Keratinocyte (primary cell): ENCODE data around the gene NPM3. TPM values are rescaled to one million over a fixed set of nuclear protein-coding genes. Genes with fewer than 3 reads are reported as not detected.

Experiments
- DNase-seq: peaks from one replicate; pipeline ENCODE4 v3.0.0-alpha.2; 2011; ENCODE audit warnings: low read depth, missing footprints, low spot score
- FAIRE-seq: peaks from 2 replicates; lab custom pipeline; 2011; peaks lifted over from hg19 to GRCh38; lab: Jason Lieb, UNC
- H2AFZ ChIP-seq: 2 replicates; pipeline ENCODE4 v1.6.0; 2012; ENCODE audit warnings: low read length, control low read depth, inconsistent platforms; ENCODE audit not compliant: control insufficient read depth
- H3K27ac ChIP-seq: 2 replicates; pipeline ENCODE4 v1.5.1; 2011; ENCODE audit warnings: low read length; ENCODE audit not compliant: control insufficient read depth, insufficient read depth
- H3K27me3 ChIP-seq: 3 replicates; pipeline ENCODE4 v1.6.0; 2011; ENCODE audit warnings: low read length; ENCODE audit not compliant: control insufficient read depth, insufficient read depth; ENCODE audit errors: extremely low read depth
- H3K36me3 ChIP-seq, 2 experiments: 2 replicates in 1 of 2; 3 replicates in 1 of 2; pipeline ENCODE4 v1.5.1; 2011; ENCODE audit warnings: low read length in 2 of 2, mild to moderate bottlenecking in 1 of 2; ENCODE audit not compliant: control insufficient read depth in 2 of 2, insufficient read depth in 2 of 2; ENCODE audit errors: extremely low read depth in 1 of 2
- H3K4me1 ChIP-seq: 3 replicates; pipeline ENCODE4 v1.5.1; 2011; ENCODE audit warnings: low read length; ENCODE audit not compliant: control insufficient read depth, insufficient read depth; ENCODE audit errors: extremely low read depth
- H3K4me2 ChIP-seq: 3 replicates; pipeline ENCODE4 v1.6.0; 2011; ENCODE audit warnings: low read depth, low read length; ENCODE audit not compliant: control insufficient read depth, insufficient read depth; ENCODE audit errors: extremely low read depth
- H3K4me3 ChIP-seq, 3 experiments: fragments of 200-600 bp in 1 of 3; sonication (generic) in 1 of 3; 2 replicates in 2 of 3; 3 replicates in 1 of 3; pipeline ENCODE4 v1.5.1; 2011 to 2016; ENCODE audit warnings: low read length in 3 of 3, mild to moderate bottlenecking in 3 of 3, control low read depth in 2 of 3, inconsistent platforms in 1 of 3, low read depth in 1 of 3, mixed read lengths in 1 of 3, mixed run types in 1 of 3, moderate library complexity in 1 of 3; ENCODE audit not compliant: control insufficient read depth in 2 of 3, insufficient read depth in 2 of 3; ENCODE audit errors: extremely low read depth in 1 of 3
- H3K79me2 ChIP-seq: 2 replicates; pipeline ENCODE4 v1.6.0; 2012; ENCODE audit warnings: low read length; ENCODE audit not compliant: control insufficient read depth, insufficient read depth
- H3K9ac ChIP-seq: 3 replicates; pipeline ENCODE4 v1.6.0; 2011; ENCODE audit warnings: low read length; ENCODE audit not compliant: control insufficient read depth, insufficient read depth; ENCODE audit errors: extremely low read depth
- H3K9me1 ChIP-seq: 3 replicates; pipeline ENCODE4 v1.6.0; 2011; ENCODE audit warnings: low read length; ENCODE audit not compliant: control insufficient read depth, insufficient read depth; ENCODE audit errors: extremely low read depth
- H3K9me3 ChIP-seq: 2 replicates; pipeline ENCODE4 v1.5.1; 2012; ENCODE audit warnings: low read depth, low read length; ENCODE audit not compliant: control insufficient read depth
- H4K20me1 ChIP-seq: 3 replicates; pipeline ENCODE4 v1.6.0; 2011; ENCODE audit warnings: low read length; ENCODE audit not compliant: control insufficient read depth, insufficient read depth; ENCODE audit errors: extremely low read depth
- CTCF ChIP-seq, 3 experiments: IDR thresholded peaks in 1 of 3; conservative IDR thresholded peaks in 1 of 3; optimal IDR thresholded peaks in 1 of 3; 2 replicates in 2 of 3; 3 replicates in 1 of 3; pipeline versions ENCODE3 to v1.5.1; 2011; ENCODE audit warnings: low read length in 3 of 3, mild to moderate bottlenecking in 3 of 3, moderate library complexity in 2 of 3, control low read depth in 1 of 3, inconsistent platforms in 1 of 3; ENCODE audit not compliant: insufficient read depth in 2 of 3; ENCODE audit errors: extremely low read depth in 1 of 3
- EZH2 ChIP-seq: IDR thresholded peaks from one replicate; pipeline ENCODE4 v1.6.1; 2012; ENCODE audit warnings: inconsistent platforms, mild to moderate bottlenecking, low read length, moderate library complexity
- dilution Hi-C: fragments of 300-500 bp; cut with MboI; formaldehyde crosslinking; loops from one replicate; pipeline ENCODE4 v1.7.0; 2020; ENCODE audit warnings: low sequenced_read_pairs; ENCODE audit not compliant: extremely low pct_ligation_motif_present
- polyA plus RNA-seq, 5 experiments: library from polyadenylated mRNA; depleted of rRNA in 3 of 5; stranded (reverse) in 3 of 5; stranded (forward) in 1 of 5; unstranded in 1 of 5; fragments of >200 nt; gene quantifications; 1 replicate in 1 of 5; 2 replicates in 3 of 5; 3 replicates in 1 of 5; pipeline versions ENCODE4 v1.2.1 to v1.2.3, GENCODE V29; 2011 to 2012; ENCODE audit warnings: missing spikeins in 2 of 5, low read depth in 1 of 5, low replicate concordance in 1 of 5

Gene NPM3
- polyA plus RNA-seq, 1 donor (not counting 4 experiments of a cell fraction or from before 2014, with no cell fraction given) = 77.2 TPM

- Histone ChIP-seq H3K4me2 (peak overlapping the region; percentile 78), H3K9ac (no peak overlapping the region), H3K79me2 (peaks cover 11% of the 10 kb centered on the region), H4K20me1 (peaks cover 18% of the 10 kb centered on the region), H3K36me3 (peaks cover 10% of the 10 kb centered on the region in 2 experiments), H3K9me1 (no peaks in the 10 kb centered on the region), H3K4me1 (peaks cover 51% of the 10 kb centered on the region), H3K9me3 (no peaks in the 10 kb centered on the region), H3K27me3 (peaks cover 32% of the 10 kb centered on the region), H3K27ac (no peak overlapping the region), H2AFZ (peak overlapping the region; percentile 40), H3K4me3 (peak overlapping the region in 2 of 3 experiments; percentile 29 to 56)
- DNase-seq (no peak), FAIRE-seq (no peak)
- dilution Hi-C loops = no loop called here
- no peak for TF ChIP-seq EZH2
- peak; percentile 60 to 96 (median 87) for TF ChIP-seq CTCF (optimal IDR thresholded peaks at IDR 0.05 in 1 of 3, IDR thresholded peaks at IDR 0.05 in 1 of 3, conservative IDR thresholded peaks at IDR 0.05 in 1 of 3; ENCODE audit: extremely low read depth in 1 of 3, insufficient read depth in 2 of 3, low read length in 3 of 3)
These were observed 3.6 kb downstream of the NPM3 start for GRCh38 chr10:101779544-101780186.

GRCh38 chr10:101778781-101779543, 4.3 kb downstream of the NPM3 start:
- FAIRE-seq (no peak), DNase-seq (no peak)
- Histone ChIP-seq H2AFZ (peak overlapping the region; percentile 49), H3K9me3 (no peaks in the 10 kb centered on the region), H3K36me3 (peaks cover 5 to 10% of the 10 kb centered on the region in 2 experiments), H3K4me1 (peaks cover 46% of the 10 kb centered on the region), H4K20me1 (peaks cover 19% of the 10 kb centered on the region), H3K9ac (no peak overlapping the region), H3K4me3 (peak overlapping the region in 2 of 3 experiments; percentile 35 to 56), H3K4me2 (peak overlapping the region; percentile 78), H3K27ac (no peak overlapping the region), H3K27me3 (peaks cover 39% of the 10 kb centered on the region), H3K79me2 (peaks cover 11% of the 10 kb centered on the region), H3K9me1 (no peaks in the 10 kb centered on the region)
- no peak for TF ChIP-seq CTCF (optimal IDR thresholded peaks at IDR 0.05 in 1 of 3, IDR thresholded peaks at IDR 0.05 in 1 of 3, conservative IDR thresholded peaks at IDR 0.05 in 1 of 3; ENCODE audit: extremely low read depth in 1 of 3, insufficient read depth in 2 of 3, low read length in 3 of 3)
- peak; percentile 20 for TF ChIP-seq EZH2
- dilution Hi-C loops = no loop called here
